Activated CD8-positive, alpha-beta memory T cell treated with anti-CD3 and anti-CD28 coated beads, Interleukin-2, amount 50 U/mL, for 1 hour (primary cell): ENCODE data around the gene TST.

Experiments used
- DNase-seq: peaks from one replicate; pipeline ENCODE4 v3.0.0-alpha.2; 2020; ENCODE audit errors: extremely low read depth

The TST gene

GRCh38 chr22:37032134-37032534 is 12.9 kb upstream of the TST start:
- no peak for DNase-seq

GRCh38 chr22:37030560-37031281 is 11.5 kb upstream of the TST start:
- no peak for DNase-seq

GRCh38 chr22:37028692-37029674 is 9.7 kb upstream of the TST start:
- no peak for DNase-seq

GRCh38 chr22:37027556-37027955 is 8.3 kb upstream of the TST start:
- no peak for DNase-seq

GRCh38 chr22:37026325-37026724 is 7.1 kb upstream of the TST start:
- no peak for DNase-seq

GRCh38 chr22:37025500-37026070 is 6.3 kb upstream of the TST start:
- DNase-seq, result no peak

- DNase-seq, result no peak
Measured at GRCh38 chr22:37024339-37025157, 5.3 kb upstream of the TST start.

- DNase-seq, result no peak
Measured at GRCh38 chr22:37023743-37024338, 4.6 kb upstream of the TST start.

GRCh38 chr22:37022483-37023337 is 3.5 kb upstream of the TST start:
- DNase-seq, result no peak

- no peak for DNase-seq
Measured at GRCh38 chr22:37021710-37022482, 2.6 kb upstream of the TST start.

GRCh38 chr22:37021041-37021440 is 1.8 kb upstream of the TST start:
- no peak for DNase-seq

GRCh38 chr22:37020192-37020479 is 889 bp upstream of the TST start:
- no peak for DNase-seq

GRCh38 chr22:37018815-37019308 is 385 bp downstream of the TST start:
- no peak for DNase-seq

- no peak for DNase-seq
Measured at GRCh38 chr22:37018086-37018814, 997 bp downstream of the TST start.

GRCh38 chr22:37017356-37017755 is 1.9 kb downstream of the TST start:
- no peak for DNase-seq

- no peak for DNase-seq
Measured at GRCh38 chr22:37016134-37016910, 2.9 kb downstream of the TST start.

- no peak for DNase-seq
Measured at GRCh38 chr22:37015587-37015878, 3.7 kb downstream of the TST start.

GRCh38 chr22:37014835-37015586 is 4.2 kb downstream of the TST start:
- no peak for DNase-seq
